Sigmoid colon (tissue), 7 donors: ENCODE measurements around the gene ALPG. TPM values are rescaled to one million over a fixed set of nuclear protein-coding genes. Genes with fewer than 3 reads are reported as not detected.
"Not testable (repeated sequence)": the region's sequence is repeated elsewhere in the genome, so short reads cannot be mapped to it uniquely, and the experiment has no call there.

ENCODE experiments used
- DNase-seq: peaks from one replicate; pipeline ENCODE4 v3.0.0-alpha.2; 2019
- H3K27ac ChIP-seq, 4 donors: fragments of 200-600 bp; sonication (generic); one replicate each; pipeline ENCODE4 v1.5.1; 2016 to 2019; ENCODE audit warnings: mild to moderate bottlenecking in 1 of 4
- H3K27me3 ChIP-seq, 3 donors: fragments of 200-600 bp; sonication (generic); one replicate each; pipeline ENCODE4 v1.5.1; 2019; ENCODE audit warnings: mild to moderate bottlenecking in 1 of 3
- H3K36me3 ChIP-seq, 4 donors: fragments of 200-600 bp; sonication (generic); one replicate each; pipeline ENCODE4 v1.5.1; 2016 to 2019
- H3K4me1 ChIP-seq, 4 donors: fragments of 200-600 bp; sonication (generic); one replicate each; pipeline ENCODE4 v1.5.1; 2017 to 2019
- H3K4me3 ChIP-seq, 4 donors: fragments of 200-600 bp; sonication (generic); one replicate each; pipeline ENCODE4 v1.5.1; 2017 to 2019; ENCODE audit warnings: mild to moderate bottlenecking in 2 of 4, moderate library complexity in 1 of 4
- H3K9me3 ChIP-seq, 4 donors: fragments of 200-600 bp in 3 of 4; sonication (generic) in 3 of 4; one replicate each; pipeline versions ENCODE4 v1.5.1 to v1.6.1; 2013 to 2019
- CTCF ChIP-seq, 4 experiments: fragments of 450-650 bp in 3 of 4; fragments of 200-600 bp in 1 of 4; IDR thresholded peaks; one replicate each; pipeline ENCODE4 v1.5.1; 2016 to 2019; ENCODE audit warnings: antibody characterized with exemption in 4 of 4, mild to moderate bottlenecking in 3 of 4, moderate library complexity in 2 of 4
- EP300 ChIP-seq, 4 donors: sonication (generic); formaldehyde crosslinking; IDR thresholded peaks; one replicate each; pipeline ENCODE4 v1.6.1; 2017; ENCODE audit warnings: antibody characterized with exemption in 4 of 4
- POLR2A ChIP-seq, 2 donors: fragments of 450-650 bp; IDR thresholded peaks; one replicate each; pipeline ENCODE4 v1.6.1; 2016; ENCODE audit warnings: antibody characterized with exemption in 2 of 2, mild to moderate bottlenecking in 2 of 2, moderate library complexity in 2 of 2
- POLR2AphosphoS5 ChIP-seq, 4 donors: sonication (generic); formaldehyde crosslinking; IDR thresholded peaks; one replicate each; pipeline ENCODE4 v1.6.1; 2017; ENCODE audit warnings: antibody characterized with exemption in 4 of 4
- WGBS, 2 donors: extraction: QIAGEN DNeasy Blood & Tissue Kit; methylation state at CpG; one replicate each; pipeline ENCODE4 v1.1.7; 2013; 5-methylcytosine and 5-hydroxymethylcytosine counted together
- intact Hi-C: fragments of 100-400 bp; cut with DNase I; formaldehyde crosslinking; loops from one replicate; pipeline ENCODE4 v1.15.1; 2023
- polyA plus RNA-seq, 3 donors: library from polyadenylated mRNA; stranded (reverse); fragments of 200-250 nt; gene quantifications; one replicate each; pipeline ENCODE4 v1.2.3, GENCODE V29; 2013
- total RNA-seq, 4 donors: library from RNA; depleted of rRNA; stranded (reverse); fragments of >200 nt; gene quantifications; one replicate each; pipeline ENCODE4 v1.1.0, GENCODE V29; 2016
- donor health status: healthy with polysubstance abuse.
- donor health status: Bipolar disorder and iron deficiency.
- donor health status: healthy.

Gene ALPG
- total and polyA plus RNA-seq, 7 donors = 0.10 TPM; not detected in 6

GRCh38 chr2:232448304-232448690 is 41.7 kb downstream of the ALPG start:
- Histone ChIP-seq H3K4me3 (no peak overlapping the region), H3K4me1 (no peaks in the 10 kb centered on the region), H3K9me3 (no peaks in the 10 kb centered on the region), H3K27me3 (peaks cover 0 to 4% (median 0%) of the 10 kb centered on the region in 3 donors), H3K27ac (no peak overlapping the region), H3K36me3 (no peaks in the 10 kb centered on the region)
- DNase-seq = no peak
- TF ChIP-seq POLR2AphosphoS5 (IDR thresholded peaks at IDR 0.05) (no peak), POLR2A (IDR thresholded peaks at IDR 0.05) (no peak), EP300 (IDR thresholded peaks at IDR 0.05) (no peak), CTCF (IDR thresholded peaks at IDR 0.05) (no peak)
- 71 to 81% methylated on average over 10 of the region's 10 CpGs for WGBS, 2 donors
- intact Hi-C loops = no loop called here

GRCh38 chr2:232449964-232450363 is 43.3 kb downstream of the ALPG start:
- Histone ChIP-seq H3K36me3 (no peaks in the 10 kb centered on the region), H3K9me3 (no peaks in the 10 kb centered on the region), H3K27me3 (no peaks in the 10 kb centered on the region), H3K4me3 (no peak overlapping the region), H3K4me1 (no peaks in the 10 kb centered on the region), H3K27ac (no peak overlapping the region)
- WGBS, 2 donors = 74 to 77% methylated on average over 12 of the region's 12 CpGs
- DNase-seq = no peak
- TF ChIP-seq POLR2AphosphoS5 (IDR thresholded peaks at IDR 0.05) = no peak
- TF ChIP-seq EP300 (IDR thresholded peaks at IDR 0.05) = no peak
- no peak for TF ChIP-seq POLR2A (IDR thresholded peaks at IDR 0.05)
- TF ChIP-seq CTCF (IDR thresholded peaks at IDR 0.05) = no peak
- intact Hi-C loops = no loop called here

GRCh38 chr2:232451645-232452044 is 45.0 kb downstream of the ALPG start:
- H3K4me3 ChIP-seq, H3K9me3 ChIP-seq, H3K36me3 ChIP-seq, DNase-seq, H3K4me1 ChIP-seq, intact Hi-C loops, H3K27ac ChIP-seq, H3K27me3 ChIP-seq: not testable (repeated sequence)
- WGBS, 2 donors = 92% methylated on average over 3 of the region's 3 CpGs

- Histone ChIP-seq H3K4me3 (no peak overlapping the region), H3K36me3 (no peaks in the 10 kb centered on the region), H3K27ac (no peak overlapping the region), H3K27me3 (peaks cover 3 to 22% (median 7%) of the 10 kb centered on the region in 3 donors), H3K4me1 (no peaks in the 10 kb centered on the region), H3K9me3 (no peaks in the 10 kb centered on the region)
- 89 to 91% methylated on average over 9 of the region's 9 CpGs for WGBS, 2 donors
- no peak for TF ChIP-seq EP300 (IDR thresholded peaks at IDR 0.05)
- TF ChIP-seq POLR2A (IDR thresholded peaks at IDR 0.05) = no peak
- no peak for TF ChIP-seq POLR2AphosphoS5 (IDR thresholded peaks at IDR 0.05)
- no peak for TF ChIP-seq CTCF (IDR thresholded peaks at IDR 0.05)
- peak; percentile 21 for DNase-seq
- intact Hi-C loops = no loop called here
These were observed 48.0 kb downstream of the ALPG start for GRCh38 chr2:232454630-232455029.

GRCh38 chr2:232455426-232456255 is 49.0 kb downstream of the ALPG start, which contains the start of gene ALPI:
Gene ALPI (plus strand): TSS chr2:232456153. CDS start chr2:232456200, 47 bp downstream.
- DNase-seq = peak; percentile 49
- intact Hi-C loops = no loop called here
- 37 to 70% methylated on average over 14 of the region's 14 CpGs for WGBS, 2 donors

More at GRCh38 chr2:232455426-232456255, 49.0 kb downstream of the ALPG start, which contains the start of gene ALPI:
- Histone ChIP-seq H3K9me3 (no peaks in the 10 kb centered on the region), H3K27ac (no peak within 1 kb of the TSS), H3K27me3 (peaks cover 3 to 23% (median 7%) of the 10 kb centered on the region in 3 donors), H3K4me1 (no peaks in the 10 kb centered on the region), H3K36me3 (no peaks in the 10 kb centered on the region), H3K4me3 (no peak within 1 kb of the TSS)
- TF ChIP-seq CTCF (IDR thresholded peaks at IDR 0.05) (no peak), POLR2A (IDR thresholded peaks at IDR 0.05) (no peak), POLR2AphosphoS5 (IDR thresholded peaks at IDR 0.05) (no peak), EP300 (IDR thresholded peaks at IDR 0.05) (no peak)
